PFSK-1 (cell line): Measurements from ENCODE around the gene CNTNAP2.

ENCODE experiments used
- POLR2AphosphoS5 ChIP-seq: IDR thresholded peaks from 2 replicates; pipeline ENCODE4 v1.6.1; 2012; ENCODE audit warnings: low read depth, mild to moderate bottlenecking, control low read depth, low read length, moderate library complexity
- SIN3A ChIP-seq: IDR thresholded peaks from 2 replicates; pipeline ENCODE4 v1.6.1; 2012; ENCODE audit warnings: mild to moderate bottlenecking, low read length, moderate library complexity, borderline replicate concordance; ENCODE audit not compliant: insufficient read depth
- TAF1 ChIP-seq: IDR thresholded peaks from 2 replicates; pipeline ENCODE4 v1.6.1; 2012; ENCODE audit warnings: low read length, control low read depth, borderline replicate concordance; ENCODE audit not compliant: insufficient read depth

GRCh38 chr7:146554556-146554955, 438.0 kb downstream of the CNTNAP2 start:
- TF ChIP-seq TAF1 (no peak), SIN3A (no peak), POLR2AphosphoS5 (no peak)
